ENCODE results near the gene ATAD3A.
"Not testable (repeated sequence)": the region's sequence is repeated elsewhere in the genome, so short reads cannot be mapped to it uniquely, and the experiment has no call there.

The ATAD3A gene

GRCh38 chr1:1540818-1541628, 29.1 kb downstream of the ATAD3A start:
- DNase-seq = no peak

DNA sequence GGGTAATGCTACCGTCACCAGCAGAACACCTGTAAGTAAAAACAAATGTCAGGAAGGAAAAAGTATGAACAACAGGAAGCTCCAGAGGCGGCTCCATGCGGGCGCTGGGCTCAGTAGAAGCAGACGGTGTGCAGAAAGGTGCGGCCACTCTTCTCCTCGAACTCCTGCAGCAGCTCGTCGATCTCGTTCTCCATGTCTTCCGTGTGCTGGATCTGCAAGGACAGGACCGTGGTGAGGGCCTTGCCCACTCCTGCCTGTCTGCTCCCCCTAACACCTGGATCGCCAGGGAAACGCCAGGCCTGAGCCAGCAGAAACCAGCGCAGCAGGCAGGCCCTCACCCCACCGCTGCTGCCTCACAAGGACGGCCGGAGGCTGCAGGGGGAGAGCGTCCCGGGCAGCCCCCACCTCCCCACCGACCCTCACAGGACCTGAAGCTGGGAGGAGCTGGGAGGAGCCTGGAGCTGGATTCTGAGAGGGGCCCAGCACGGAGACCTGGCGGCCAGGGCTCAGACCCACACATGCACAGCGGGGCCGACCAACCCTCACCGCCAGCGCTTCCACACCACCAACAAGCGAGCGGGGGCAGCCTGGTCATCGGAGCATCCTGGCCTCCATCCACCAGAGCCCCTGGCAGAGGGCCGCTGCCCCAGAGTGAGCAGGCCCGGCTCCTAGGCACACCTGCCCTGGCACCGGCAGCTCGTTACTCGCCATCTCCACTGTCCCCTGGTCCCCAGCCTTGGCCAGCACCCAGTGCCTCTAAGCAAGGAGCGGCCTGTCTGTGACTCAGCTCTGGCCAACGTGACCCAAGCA, 30.2 kb downstream of the ATAD3A start:
- DNase-seq = no peak

GRCh38 chr1:1542766-1543705, 31.1 kb downstream of the ATAD3A start:
- no peak for DNase-seq

GRCh38 chr1:1543706-1544099, 31.7 kb downstream of the ATAD3A start:
- no peak for DNase-seq

DNA sequence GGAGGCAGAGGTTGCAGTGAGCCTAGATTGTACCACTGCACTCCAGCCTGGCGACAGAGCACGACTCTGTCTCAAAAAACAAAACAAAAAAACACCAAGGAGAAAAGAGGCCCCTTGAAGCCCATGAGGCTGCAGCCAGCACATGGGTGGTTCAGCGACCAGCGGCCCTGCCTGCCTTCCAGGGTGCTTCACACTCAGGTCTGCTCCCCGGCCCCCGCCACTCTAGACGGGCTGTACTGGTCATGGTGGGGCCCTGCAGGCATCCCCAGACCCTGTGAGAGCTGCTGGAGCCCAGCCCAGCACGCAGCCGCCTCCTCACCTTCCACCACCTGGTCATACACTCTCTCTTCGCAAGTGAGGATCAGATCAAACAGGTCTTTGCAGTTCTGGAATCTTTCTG, 32.6 kb downstream of the ATAD3A start:
- no peak for DNase-seq

- DNase-seq = no peak
Observed at GRCh38 chr1:1545946-1546737, 34.2 kb downstream of the ATAD3A start.

- DNase-seq = no peak
Observed at GRCh38 chr1:1547011-1547410, 35.0 kb downstream of the ATAD3A start.

DNA sequence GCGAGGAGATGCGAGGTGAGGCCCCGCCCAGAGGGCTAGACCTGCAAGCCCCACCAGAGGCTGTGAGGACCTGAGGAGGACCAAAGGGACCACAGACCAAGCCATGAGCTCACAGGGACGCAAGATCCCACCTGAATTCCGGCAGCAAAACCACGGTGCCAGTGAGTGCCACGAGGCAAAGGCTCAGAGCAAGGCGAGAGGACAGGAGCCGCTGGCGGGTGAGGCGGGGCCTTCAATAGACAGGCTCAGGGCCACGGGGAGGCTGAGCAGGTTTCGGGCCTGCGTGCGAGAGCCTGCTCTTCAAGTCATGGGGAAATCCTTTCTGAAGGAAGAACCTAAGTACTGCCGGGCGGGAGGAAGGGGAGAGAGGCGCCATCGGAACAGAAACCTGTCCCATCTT, 35.5 kb downstream of the ATAD3A start:
- DNase-seq = no peak

- DNase-seq = no peak
Observed at GRCh38 chr1:1548591-1548990, 36.6 kb downstream of the ATAD3A start.

GRCh38 chr1:1550087-1550486, 38.1 kb downstream of the ATAD3A start:
- no peak for DNase-seq

GRCh38 chr1:1550591-1551432, 38.9 kb downstream of the ATAD3A start:
- peak; percentile 60 for DNase-seq

GRCh38 chr1:1551524-1552262, 39.7 kb downstream of the ATAD3A start:
- no peak for DNase-seq

- DNase-seq = no peak
Observed at GRCh38 chr1:1552263-1552639, 40.3 kb downstream of the ATAD3A start.

- no peak for DNase-seq
Observed at GRCh38 chr1:1553821-1554494, 42.0 kb downstream of the ATAD3A start.

DNA sequence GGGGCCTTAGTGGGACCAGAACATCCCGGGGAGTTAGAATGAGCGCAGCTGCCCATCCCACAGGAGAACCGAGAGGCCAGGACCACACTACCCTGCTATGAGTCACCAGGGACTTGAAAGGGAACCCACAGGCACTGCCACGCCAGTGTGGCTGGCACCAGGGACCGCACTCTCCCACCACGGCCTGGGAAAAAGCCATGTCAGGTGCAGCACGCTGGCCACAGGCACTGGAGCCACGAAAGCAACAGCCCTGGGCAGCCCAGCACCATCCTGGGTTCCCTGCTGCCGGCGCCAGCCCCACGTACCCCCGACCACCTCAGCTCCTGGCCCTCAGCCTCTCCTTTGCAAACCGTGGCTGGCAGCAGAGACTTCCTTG, 42.6 kb downstream of the ATAD3A start:
- no peak for DNase-seq

DNA sequence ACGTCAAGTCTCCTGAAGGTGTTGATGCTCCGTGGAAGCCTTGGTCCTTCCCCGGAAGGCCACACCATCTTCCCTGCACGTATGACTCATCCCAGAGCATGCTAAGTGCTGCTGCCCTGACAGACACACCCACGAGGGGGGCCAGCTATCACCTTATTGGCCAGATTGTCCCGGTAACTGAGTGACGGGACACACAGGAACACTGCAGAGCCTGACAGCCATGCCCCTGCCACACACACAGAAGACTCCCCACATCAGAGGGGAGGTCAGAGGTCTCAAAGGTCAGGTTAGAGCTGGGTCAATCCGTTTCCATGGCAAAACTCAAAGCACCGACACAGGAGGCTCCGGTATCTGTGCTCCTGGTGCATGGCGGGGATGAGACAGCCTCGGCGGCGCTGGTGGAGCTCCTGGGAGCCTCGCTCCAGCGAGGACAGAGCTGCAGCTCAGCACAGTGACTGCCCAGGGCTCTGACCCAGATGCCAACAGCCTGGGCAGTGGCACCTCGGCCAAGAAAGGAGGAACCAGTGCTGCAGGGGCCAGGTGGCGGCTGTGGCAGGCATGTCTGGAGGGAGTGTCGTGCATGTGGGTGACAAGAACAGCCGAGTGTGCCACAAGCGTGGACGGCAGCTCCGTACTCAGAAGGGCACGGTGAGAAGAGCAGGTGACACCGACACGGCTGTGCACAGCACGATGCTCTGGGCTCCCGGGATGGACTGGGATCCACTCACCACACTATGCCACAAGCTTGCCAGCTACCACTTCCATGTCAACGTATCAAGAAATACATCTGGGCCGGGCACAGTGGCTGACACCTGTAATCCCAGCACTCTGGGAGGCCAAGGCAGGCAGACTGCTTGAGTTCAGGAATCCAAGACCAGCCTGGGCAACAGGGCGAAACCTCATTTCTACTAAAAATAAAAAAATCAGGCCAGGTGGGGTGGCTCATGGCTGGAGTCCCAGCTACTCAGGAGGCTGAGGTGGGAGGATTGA, 43.3 kb downstream of the ATAD3A start:
- no peak for DNase-seq

GRCh38 chr1:1556505-1556904, 44.5 kb downstream of the ATAD3A start:
- no peak for DNase-seq

GRCh38 chr1:1556961-1557360, 45.0 kb downstream of the ATAD3A start:
- not testable (repeated sequence) for DNase-seq

DNA sequence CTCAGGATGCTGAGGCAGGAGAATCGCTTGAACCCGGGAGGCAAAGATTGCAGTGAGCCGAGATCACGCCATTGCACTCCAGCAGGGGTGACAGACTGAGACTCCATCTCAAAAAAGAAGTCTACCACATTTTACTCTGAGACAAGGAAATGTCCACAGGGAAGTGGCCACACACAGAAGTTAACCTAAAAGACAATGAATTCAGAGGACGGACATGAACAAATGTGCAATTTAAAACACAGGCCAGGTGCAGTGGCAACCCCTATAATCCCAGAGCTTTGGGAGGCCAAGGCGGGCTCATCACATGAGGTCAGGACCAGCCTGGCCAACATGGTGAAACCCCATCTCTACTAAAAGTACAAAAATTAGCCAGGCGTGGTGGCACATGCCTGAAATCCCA, 45.7 kb downstream of the ATAD3A start:
- not testable (repeated sequence) for DNase-seq
